NT2/D1 (cell line): ENCODE measurements around the gene NACC2.

Source experiments
- SUZ12 ChIP-seq: IDR thresholded peaks from 2 replicates; pipeline ENCODE4 v1.6.1; 2011; ENCODE audit not compliant: insufficient read length, insufficient read depth; ENCODE audit errors: extremely low read depth
- YY1 ChIP-seq: IDR thresholded peaks from 2 replicates; pipeline ENCODE4 v1.6.1; 2011; ENCODE audit not compliant: insufficient read length, insufficient read depth
- ZNF274 ChIP-seq: IDR thresholded peaks from 2 replicates; pipeline ENCODE4 v1.6.1; 2011; ENCODE audit warnings: mild to moderate bottlenecking, low read depth, low read length

- TF ChIP-seq ZNF274: no peak
- TF ChIP-seq YY1: no peak
- no peak for TF ChIP-seq SUZ12
These were observed 123.8 kb downstream of the NACC2 start for GRCh38 chr9:135971111-135971766.
